SK-N-SH (cell line): ENCODE results near the gene NEURL1. TPM values are rescaled to one million over a fixed set of nuclear protein-coding genes. Genes with fewer than 3 reads are reported as not detected.

Experiments
- CTCF ChIA-PET: fragments of 300-600, 350-600 bp; formaldehyde crosslinking; extraction: SDS; loops from one replicate; lab custom pipeline; 2021; lab: Yijun Ruan, JAX
- POLR2A ChIA-PET: fragments of 350-600 bp; sonication (Branson Sonifier 250); formaldehyde crosslinking; extraction: SDS; loops from one replicate; lab custom pipeline; 2020; ENCODE audit warnings: antibody characterized with exemption, inconsistent platforms; lab: Yijun Ruan, JAX
- DNase-seq: peaks from one replicate; pipeline ENCODE4 v3.0.0; 2012
- H2AFZ ChIP-seq: fragments of 200-600 bp; sonication (generic); 2 replicates; pipeline ENCODE4 v1.8.1; 2016; ENCODE audit warnings: antibody characterized with exemption, mild to moderate bottlenecking, low read depth
- H3F3A ChIP-seq: fragments of 200-600 bp; sonication (generic); replicated peaks from 2 replicates; pipeline ENCODE3; 2016; ENCODE audit warnings: antibody characterized with exemption, mild to moderate bottlenecking; ENCODE audit not compliant: insufficient read depth
- H3K27ac ChIP-seq, 2 experiments: fragments of 200-500 bp in 1 of 2; fragments of 200-600 bp in 1 of 2; sonication (Bioruptor generic) in 1 of 2; sonication (generic), shearing (Covaris generic) in 1 of 2; 2 replicates each; pipeline versions ENCODE4 v1.5.1 to v1.6.1; 2014 to 2016; ENCODE audit warnings: low read depth in 2 of 2, inconsistent platforms in 1 of 2, low read length in 1 of 2, mild to moderate bottlenecking in 1 of 2, mixed read lengths in 1 of 2
- H3K27me3 ChIP-seq: fragments of 200-600 bp; sonication (generic), shearing (Covaris generic); 2 replicates; pipeline ENCODE4 v1.6.1; 2016; ENCODE audit warnings: mixed run types; ENCODE audit not compliant: insufficient read depth
- H3K36me3 ChIP-seq, 2 experiments: fragments of 200-500 bp in 1 of 2; fragments of 200-600 bp in 1 of 2; sonication (Bioruptor generic) in 1 of 2; sonication (generic) in 1 of 2; replicated peaks in 1 of 2; 2 replicates each; pipeline versions ENCODE3 to v1.5.1; 2014 to 2016; ENCODE audit warnings: low read length in 1 of 2, mild to moderate bottlenecking in 1 of 2; ENCODE audit not compliant: insufficient read depth in 2 of 2, control insufficient read depth in 1 of 2
- H3K4me1 ChIP-seq, 2 experiments: fragments of 200-500 bp in 1 of 2; fragments of 200-600 bp in 1 of 2; sonication (Bioruptor generic) in 1 of 2; sonication (generic), shearing (Covaris generic) in 1 of 2; 2 replicates each; pipeline versions ENCODE4 v1.5.1 to v1.6.1; 2014 to 2016; ENCODE audit warnings: low read depth in 1 of 2, low read length in 1 of 2, mixed run types in 1 of 2; ENCODE audit not compliant: insufficient read depth in 2 of 2, control insufficient read depth in 1 of 2
- H3K4me2 ChIP-seq: fragments of 200-600 bp; sonication (generic), shearing (Covaris generic); 2 replicates; pipeline ENCODE4 v1.6.1; 2017; ENCODE audit warnings: mixed run types
- H3K4me3 ChIP-seq, 2 experiments: fragments of 200-500 bp in 1 of 2; fragments of 200-600 bp in 1 of 2; sonication (Bioruptor generic) in 1 of 2; sonication (generic), shearing (Covaris generic) in 1 of 2; 2 replicates each; pipeline versions ENCODE4 v1.5.1 to v1.8.1; 2014 to 2016; ENCODE audit warnings: low read depth in 2 of 2, inconsistent platforms in 1 of 2, low read length in 1 of 2, mild to moderate bottlenecking in 1 of 2, mixed read lengths in 1 of 2, moderate library complexity in 1 of 2
- H3K79me2 ChIP-seq: fragments of 200-600 bp; sonication (generic); 2 replicates; pipeline ENCODE4 v1.8.1; 2017; ENCODE audit warnings: mild to moderate bottlenecking; ENCODE audit not compliant: insufficient read depth
- H3K9ac ChIP-seq: fragments of 200-600 bp; sonication (generic); 2 replicates; pipeline ENCODE4 v1.6.1; 2017; ENCODE audit warnings: mixed run types
- H3K9me2 ChIP-seq: fragments of 200-600 bp; sonication (generic); 2 replicates; pipeline ENCODE4 v1.6.1; 2017; ENCODE audit warnings: mixed run types
- H3K9me3 ChIP-seq: fragments of 200-600 bp; sonication (generic); 2 replicates; pipeline ENCODE4 v1.6.1; 2017; ENCODE audit warnings: mixed run types, mild to moderate bottlenecking, moderate library complexity
- H4K20me1 ChIP-seq: fragments of 200-600 bp; sonication (generic); 2 replicates; pipeline ENCODE4 v1.6.1; 2017; ENCODE audit warnings: mild to moderate bottlenecking, mixed run types; ENCODE audit not compliant: insufficient read depth
- EP300 ChIP-seq, 2 experiments: IDR thresholded peaks; 2 replicates each; pipeline versions ENCODE4 v1.4.0 to v1.6.1; 2012; ENCODE audit warnings: borderline replicate concordance in 1 of 2, low read depth in 1 of 2, low read length in 1 of 2
- GABPA ChIP-seq: IDR thresholded peaks from 2 replicates; pipeline ENCODE4 v1.4.0; 2012; ENCODE audit warnings: low read depth, mild to moderate bottlenecking
- GATA2 ChIP-seq: sonication (generic); formaldehyde crosslinking; IDR thresholded peaks from 2 replicates; pipeline ENCODE4 v1.5.0; 2020; ENCODE audit warnings: mild to moderate bottlenecking, missing genetic modification reagents
- MEF2A ChIP-seq: IDR thresholded peaks from 2 replicates; pipeline ENCODE4 v1.4.0; 2012; ENCODE audit warnings: low read depth, borderline replicate concordance
- NFIC ChIP-seq: IDR thresholded peaks from 2 replicates; pipeline ENCODE4 v1.4.0; 2012; ENCODE audit warnings: borderline replicate concordance
- NRF1 ChIP-seq: IDR thresholded peaks from 2 replicates; pipeline ENCODE4 v1.6.1; 2012; ENCODE audit warnings: low read depth, mild to moderate bottlenecking, low read length
- RCOR1 ChIP-seq: fragments of 150-350 bp; IDR thresholded peaks from 2 replicates; pipeline ENCODE4 v1.6.1; 2017; ENCODE audit warnings: antibody characterized with exemption, low read length
- RFX5 ChIP-seq: IDR thresholded peaks from 2 replicates; pipeline ENCODE4 v1.6.1; 2012; ENCODE audit warnings: mild to moderate bottlenecking, improper control_type of control experiment, low read length
- SIN3A ChIP-seq: IDR thresholded peaks from 2 replicates; pipeline ENCODE4 v1.6.1; 2012; ENCODE audit warnings: low read depth, mild to moderate bottlenecking, low read length, moderate library complexity, borderline replicate concordance
- SMC3 ChIP-seq: IDR thresholded peaks from 2 replicates; pipeline ENCODE4 v1.6.1; 2012; ENCODE audit warnings: low read depth, low read length, improper control_type of control experiment
- TAF1 ChIP-seq: IDR thresholded peaks from 2 replicates; pipeline ENCODE4 v1.6.1; 2012; ENCODE audit warnings: low read depth, mild to moderate bottlenecking, low read length, moderate library complexity, borderline replicate concordance
- TCF12 ChIP-seq: IDR thresholded peaks from 2 replicates; pipeline ENCODE4 v1.4.0; 2012
- WGBS: methylation state at CpG from one replicate; pipeline ENCODE4 v1.1.6; 2017; ENCODE audit warnings: low lambda C conversion rate; 5-methylcytosine and 5-hydroxymethylcytosine counted together
- polyA plus RNA-seq, 3 experiments: library from polyadenylated mRNA; depleted of rRNA; stranded (reverse); fragments of >200 nt; gene quantifications; 2 replicates each; pipeline ENCODE4 v1.2.3, GENCODE V29; 2012
- TF ChIP-seq, protein P1 (sequence below): IDR thresholded peaks from 2 replicates; pipeline ENCODE4 v1.4.0; 2012; ENCODE audit warnings: low read depth, borderline replicate concordance
- TF ChIP-seq, protein P2 (sequence below): fragments of 150-350 bp; IDR thresholded peaks from 2 replicates; pipeline ENCODE4 v1.6.1; 2016; ENCODE audit warnings: mild to moderate bottlenecking, low read depth, low read length
- TF ChIP-seq, protein P3 (sequence below): IDR thresholded peaks from 2 replicates; pipeline ENCODE4 v1.4.0; 2012; ENCODE audit warnings: low read depth

The NEURL1 gene
- polyA plus RNA-seq, 1 of the 3 experiments (the other 2 are of a cell fraction) = 0.05 TPM

DNA sequence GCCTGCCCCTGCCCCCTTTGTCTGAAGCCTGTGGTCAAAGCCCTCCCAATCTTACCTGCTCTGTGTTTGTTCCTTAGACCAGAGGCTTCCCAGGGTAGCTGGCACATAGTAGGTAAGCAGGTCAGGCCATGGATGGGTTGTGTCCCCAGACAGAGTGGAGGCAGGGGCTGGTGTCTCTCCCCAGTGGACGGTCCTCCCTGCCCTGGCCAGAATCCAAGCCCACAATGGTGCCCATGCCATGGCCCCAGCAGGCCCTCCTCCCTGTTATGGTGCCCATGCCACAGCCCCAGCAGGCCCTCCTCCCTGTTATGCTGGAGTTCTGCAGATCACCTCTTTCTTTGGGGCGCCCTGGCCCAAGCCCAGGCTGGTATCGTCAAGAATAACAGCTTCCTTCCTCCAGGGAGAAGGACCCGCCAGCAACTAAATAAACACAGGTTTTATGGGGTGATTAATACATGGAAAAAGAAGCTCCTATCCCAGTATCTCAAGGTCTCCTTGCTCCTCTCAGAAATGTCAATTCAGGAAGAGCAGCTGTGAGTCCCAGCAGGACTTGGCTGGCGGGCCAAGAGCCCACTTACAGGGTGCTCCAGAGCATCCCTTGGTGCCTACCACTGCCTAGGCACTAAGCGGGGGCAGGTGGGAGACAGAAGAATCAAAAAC, 82.0 kb downstream of the NEURL1 start:
- ChIA-PET CTCF (interaction anchor here (1.8 to 3.1 kb wide), 2 partner anchors 11 to 23 kb away, joined by 5 to 23 read pairs; no protein-coding TSS in a partner anchor), POLR2A (no interaction called here)
- no peaks in the 10 kb centered on the region; the same call in 1 of the 2 replicates for H3K27me3 ChIP-seq
- no peaks in the 10 kb centered on the region for H3K9me3 ChIP-seq
- no peak overlapping the region for H2AFZ ChIP-seq
- H3K9me2 ChIP-seq = no peaks in the 10 kb centered on the region
- no peaks in the 10 kb centered on the region for H3F3A ChIP-seq
- no peak overlapping the region for H3K4me3 ChIP-seq
- H3K27ac ChIP-seq = no peak overlapping the region
- peaks cover 0 to 4% of the 10 kb centered on the region in 2 experiments; a peak in 1 of 4 replicates for H3K4me1 ChIP-seq
- DNase-seq = no peak
- no peak overlapping the region for H3K9ac ChIP-seq
- H3K36me3 ChIP-seq = no peaks in the 10 kb centered on the region
- 89% methylated on average over 5 of the region's 6 CpGs for WGBS
- no peak overlapping the region for H3K4me2 ChIP-seq
- no peaks in the 10 kb centered on the region for H3K79me2 ChIP-seq
- no peaks in the 10 kb centered on the region for H4K20me1 ChIP-seq
- no peak for TF ChIP-seq GATA2 (CRISPR knock-in tag)
- no peak for TF ChIP-seq GABPA
- no peak for TF ChIP-seq RCOR1
- TF ChIP-seq, protein P1, sequence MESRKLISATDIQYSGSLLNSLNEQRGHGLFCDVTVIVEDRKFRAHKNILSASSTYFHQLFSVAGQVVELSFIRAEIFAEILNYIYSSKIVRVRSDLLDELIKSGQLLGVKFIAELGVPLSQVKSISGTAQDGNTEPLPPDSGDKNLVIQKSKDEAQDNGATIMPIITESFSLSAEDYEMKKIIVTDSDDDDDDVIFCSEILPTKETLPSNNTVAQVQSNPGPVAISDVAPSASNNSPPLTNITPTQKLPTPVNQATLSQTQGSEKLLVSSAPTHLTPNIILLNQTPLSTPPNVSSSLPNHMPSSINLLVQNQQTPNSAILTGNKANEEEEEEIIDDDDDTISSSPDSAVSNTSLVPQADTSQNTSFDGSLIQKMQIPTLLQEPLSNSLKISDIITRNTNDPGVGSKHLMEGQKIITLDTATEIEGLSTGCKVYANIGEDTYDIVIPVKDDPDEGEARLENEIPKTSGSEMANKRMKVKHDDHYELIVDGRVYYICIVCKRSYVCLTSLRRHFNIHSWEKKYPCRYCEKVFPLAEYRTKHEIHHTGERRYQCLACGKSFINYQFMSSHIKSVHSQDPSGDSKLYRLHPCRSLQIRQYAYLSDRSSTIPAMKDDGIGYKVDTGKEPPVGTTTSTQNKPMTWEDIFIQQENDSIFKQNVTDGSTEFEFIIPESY = no peak
- TF ChIP-seq, protein P2, sequence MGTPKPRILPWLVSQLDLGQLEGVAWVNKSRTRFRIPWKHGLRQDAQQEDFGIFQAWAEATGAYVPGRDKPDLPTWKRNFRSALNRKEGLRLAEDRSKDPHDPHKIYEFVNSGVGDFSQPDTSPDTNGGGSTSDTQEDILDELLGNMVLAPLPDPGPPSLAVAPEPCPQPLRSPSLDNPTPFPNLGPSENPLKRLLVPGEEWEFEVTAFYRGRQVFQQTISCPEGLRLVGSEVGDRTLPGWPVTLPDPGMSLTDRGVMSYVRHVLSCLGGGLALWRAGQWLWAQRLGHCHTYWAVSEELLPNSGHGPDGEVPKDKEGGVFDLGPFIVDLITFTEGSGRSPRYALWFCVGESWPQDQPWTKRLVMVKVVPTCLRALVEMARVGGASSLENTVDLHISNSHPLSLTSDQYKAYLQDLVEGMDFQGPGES = no peak
- TF ChIP-seq TCF12 = no peak
- TF ChIP-seq SIN3A = no peak
- no peak for TF ChIP-seq SMC3
- no peak for TF ChIP-seq NRF1
- no peak for TF ChIP-seq EP300 (IDR thresholded peaks at IDR 0.05; ENCODE audit: borderline replicate concordance in 1 of 2, low read depth in 1 of 2, low read length in 1 of 2)
- TF ChIP-seq, protein P3, sequence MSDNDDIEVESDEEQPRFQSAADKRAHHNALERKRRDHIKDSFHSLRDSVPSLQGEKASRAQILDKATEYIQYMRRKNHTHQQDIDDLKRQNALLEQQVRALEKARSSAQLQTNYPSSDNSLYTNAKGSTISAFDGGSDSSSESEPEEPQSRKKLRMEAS = no peak
- no peak for TF ChIP-seq RFX5
- no peak for TF ChIP-seq TAF1
- no peak for TF ChIP-seq NFIC
- no peak for TF ChIP-seq MEF2A
